GM23338 (cell line): Measurements from ENCODE around the gene HS6ST2.

Experiments used
- CTCF ChIP-seq, 2 experiments: fragments of 200-600 bp in 1 of 2; sonication (generic) in 1 of 2; conservative IDR thresholded peaks; 2 replicates each; pipeline versions ENCODE4 v1.5.1 to v1.6.1; 2016 to 2017; ENCODE audit warnings: antibody characterized with exemption in 2 of 2, low read depth in 2 of 2, mild to moderate bottlenecking in 2 of 2, moderate library complexity in 1 of 2
- ETS1 ChIP-seq: IDR thresholded peaks from 2 replicates; pipeline ENCODE4 v1.6.1; 2016; ENCODE audit warnings: antibody characterized with exemption
- EZH2 ChIP-seq: fragments of 200-600 bp; sonication (generic); IDR thresholded peaks from one replicate; pipeline ENCODE4 v1.8.0; 2017; ENCODE audit warnings: antibody characterized with exemption, mild to moderate bottlenecking, low read depth; ENCODE audit not compliant: unreplicated experiment
- EZH2phosphoT487 ChIP-seq: fragments of 200-600 bp; sonication (generic); IDR thresholded peaks from one replicate; pipeline ENCODE4 v1.8.1; 2018; ENCODE audit warnings: antibody characterized with exemption; ENCODE audit not compliant: unreplicated experiment
- JUNB ChIP-seq: IDR thresholded peaks from one replicate; pipeline ENCODE4 v1.6.1; 2016; ENCODE audit warnings: antibody characterized with exemption; ENCODE audit not compliant: unreplicated experiment
- NANOG ChIP-seq: IDR thresholded peaks from 2 replicates; pipeline ENCODE4 v1.6.1; 2016; ENCODE audit warnings: antibody characterized with exemption, borderline replicate concordance
- POLR2AphosphoS5 ChIP-seq: IDR thresholded peaks from 2 replicates; pipeline ENCODE4 v1.6.1; 2016; ENCODE audit warnings: antibody characterized with exemption, low read depth
- REST ChIP-seq: IDR thresholded peaks from one replicate; pipeline ENCODE4 v1.6.1; 2018; ENCODE audit warnings: antibody characterized with exemption; ENCODE audit not compliant: unreplicated experiment
- ZNF462 ChIP-seq: fragments of 250-450 bp; sonication (Bioruptor Pico); IDR thresholded peaks from 2 replicates; pipeline ENCODE4 v1.5.0; 2020; ENCODE audit warnings: mild to moderate bottlenecking, moderate library complexity

- TF ChIP-seq REST (no peak), POLR2AphosphoS5 (no peak), CTCF (conservative IDR thresholded peaks at IDR 0.05; ENCODE audit: low read depth in 2 of 2) (no peak), EZH2 (no peak), ZNF462 (CRISPR knock-in tag) (no peak), EZH2phosphoT487 (no peak), NANOG (no peak), JUNB (no peak), ETS1 (no peak)
Measured at GRCh38 chrX:132652871-132653270, 305.6 kb downstream of the HS6ST2 start.
